DOHH2 (cell line): ENCODE data around the gene YWHAQ.

ENCODE experiments used
- H3F3A ChIP-seq: fragments of 200-600 bp; sonication (generic), shearing (Covaris generic); 2 replicates; pipeline ENCODE4 v1.6.0; 2016; ENCODE audit warnings: antibody characterized with exemption, mild to moderate bottlenecking; ENCODE audit not compliant: control insufficient read depth, insufficient read depth
- H3K27ac ChIP-seq: fragments of 200-600 bp; sonication (generic); 2 replicates; pipeline ENCODE4 v1.5.1; 2014; ENCODE audit warnings: low read depth, mild to moderate bottlenecking, low read length, moderate library complexity
- H3K27me3 ChIP-seq: fragments of 200-600 bp; sonication (generic); 2 replicates; pipeline ENCODE4 v1.6.1; 2014; ENCODE audit warnings: mild to moderate bottlenecking, low read length, mixed read lengths; ENCODE audit not compliant: control insufficient read depth
- H3K36me3 ChIP-seq: fragments of 200-600 bp; sonication (generic); 2 replicates; pipeline ENCODE4 v1.6.1; 2014; ENCODE audit warnings: mild to moderate bottlenecking, low read length, moderate library complexity, mixed read lengths; ENCODE audit not compliant: control insufficient read depth
- H3K4me1 ChIP-seq: fragments of 200-600 bp; sonication (generic); 2 replicates; pipeline ENCODE4 v1.6.1; 2014; ENCODE audit warnings: mild to moderate bottlenecking, low read length, mixed read lengths; ENCODE audit not compliant: control insufficient read depth
- H3K4me2 ChIP-seq: fragments of 200-600 bp; sonication (generic); 2 replicates; pipeline ENCODE4 v1.6.0; 2014; ENCODE audit warnings: mild to moderate bottlenecking, low read length, moderate library complexity
- H3K4me3 ChIP-seq: fragments of 200-600 bp; sonication (generic); 2 replicates; pipeline ENCODE4 v1.5.1; 2014; ENCODE audit warnings: mild to moderate bottlenecking, low read length, mixed read lengths
- H3K79me2 ChIP-seq: fragments of 200-600 bp; sonication (generic); 2 replicates; pipeline ENCODE4 v1.6.1; 2014; ENCODE audit warnings: mild to moderate bottlenecking, low read length, mixed read lengths; ENCODE audit not compliant: control insufficient read depth
- H3K9me2 ChIP-seq: fragments of 200-600 bp; sonication (generic); replicated peaks from 2 replicates; pipeline ENCODE4 v1.6.1; 2014; ENCODE audit warnings: mild to moderate bottlenecking, low read length, mixed read lengths; ENCODE audit not compliant: control insufficient read depth
- H3K9me3 ChIP-seq: fragments of 200-600 bp; sonication (generic); 2 replicates; pipeline ENCODE4 v1.6.1; 2014; ENCODE audit warnings: antibody characterized with exemption, low read length, mixed read lengths; ENCODE audit not compliant: control insufficient read depth, insufficient read depth
- H4K20me1 ChIP-seq: fragments of 200-600 bp; sonication (generic); 2 replicates; pipeline ENCODE4 v1.6.0; 2014; ENCODE audit warnings: low read depth, mild to moderate bottlenecking, antibody characterized with exemption, low read length, moderate library complexity; ENCODE audit not compliant: control insufficient read depth, insufficient read depth
- CTCF ChIP-seq: fragments of 200-600 bp; sonication (generic); IDR thresholded peaks from one replicate; pipeline ENCODE4 v1.5.1; 2014; ENCODE audit warnings: antibody characterized with exemption, mild to moderate bottlenecking, low read depth, low read length; ENCODE audit not compliant: poor library complexity, severe bottlenecking
- EZH2phosphoT487 ChIP-seq: fragments of 200-600 bp; sonication (generic); IDR thresholded peaks from 2 replicates; pipeline ENCODE4 v1.6.1; 2017; ENCODE audit warnings: borderline replicate concordance, mild to moderate bottlenecking, antibody characterized with exemption, low read length, moderate library complexity, mixed read lengths

The YWHAQ gene

GRCh38 chr2:9634133-9634532 lies 3.3 kb upstream of the YWHAQ start:
- Histone ChIP-seq H3F3A (no peaks in the 10 kb centered on the region), H4K20me1 (peaks cover 8% of the 10 kb centered on the region), H3K36me3 (peaks cover 11% of the 10 kb centered on the region), H3K9me3 (no peaks in the 10 kb centered on the region), H3K27ac (no peak overlapping the region), H3K4me2 (no peak overlapping the region), H3K4me3 (no peak overlapping the region), H3K79me2 (peaks cover 13% of the 10 kb centered on the region), H3K27me3 (peaks cover 55% of the 10 kb centered on the region), H3K9me2 (no peaks in the 10 kb centered on the region), H3K4me1 (peaks cover 9% of the 10 kb centered on the region)
- TF ChIP-seq EZH2phosphoT487: no peak
- no peak for TF ChIP-seq CTCF

- TF ChIP-seq EZH2phosphoT487 (no peak), CTCF (no peak)
- H3K4me3 ChIP-seq: no peak overlapping the region
- peaks cover 34% of the 10 kb centered on the region for H3K79me2 ChIP-seq
- H3K36me3 ChIP-seq: peaks cover 32% of the 10 kb centered on the region
- no peak overlapping the region for H3K4me2 ChIP-seq
- H3F3A ChIP-seq: no peaks in the 10 kb centered on the region
- no peaks in the 10 kb centered on the region for H3K9me3 ChIP-seq
- H4K20me1 ChIP-seq: peaks cover 28% of the 10 kb centered on the region
- no peaks in the 10 kb centered on the region for H3K9me2 ChIP-seq
- H3K27me3 ChIP-seq: peaks cover 36% of the 10 kb centered on the region
- no peak overlapping the region for H3K27ac ChIP-seq
- H3K4me1 ChIP-seq: peaks cover 30% of the 10 kb centered on the region
Measured at GRCh38 chr2:9631878-9632700, 1.3 kb upstream of the YWHAQ start.

GRCh38 chr2:9631553-9631819 lies 689 bp upstream of the YWHAQ start:
- Histone ChIP-seq H3K36me3 (peaks cover 38% of the 10 kb centered on the region), H3K79me2 (peaks cover 40% of the 10 kb centered on the region), H3K9me2 (no peaks in the 10 kb centered on the region), H3K9me3 (no peaks in the 10 kb centered on the region), H3K4me3 (peak overlapping the region; percentile 89), H4K20me1 (peaks cover 33% of the 10 kb centered on the region), H3K27me3 (peaks cover 31% of the 10 kb centered on the region), H3K4me1 (peaks cover 35% of the 10 kb centered on the region), H3K4me2 (peak overlapping the region; percentile 89), H3F3A (no peaks in the 10 kb centered on the region), H3K27ac (no peak overlapping the region)
- TF ChIP-seq CTCF (no peak), EZH2phosphoT487 (no peak)
